Right lobe of liver (tissue), 4 donors: Measurements from ENCODE around the gene EID1.

Experiments used
- CTCF ChIP-seq, 4 donors: fragments of 200-600 bp in 3 of 4; fragments of 450-650 bp in 1 of 4; IDR thresholded peaks; one replicate each; pipeline versions ENCODE4 v1.5.1 to v1.8.0; 2016 to 2022; ENCODE audit warnings: antibody characterized with exemption in 4 of 4, mild to moderate bottlenecking in 2 of 4
- POLR2A ChIP-seq: fragments of 450-650 bp; IDR thresholded peaks from one replicate; pipeline ENCODE4 v1.6.1; 2017; ENCODE audit warnings: antibody characterized with exemption, mild to moderate bottlenecking
- donor health status: DM: no; HTN: no; CAD: no.
- donor health status: DM: no; HTN: no; CAD: no.
- donor health status: DM: no; HTN: yes; CAD: no.

DNA sequence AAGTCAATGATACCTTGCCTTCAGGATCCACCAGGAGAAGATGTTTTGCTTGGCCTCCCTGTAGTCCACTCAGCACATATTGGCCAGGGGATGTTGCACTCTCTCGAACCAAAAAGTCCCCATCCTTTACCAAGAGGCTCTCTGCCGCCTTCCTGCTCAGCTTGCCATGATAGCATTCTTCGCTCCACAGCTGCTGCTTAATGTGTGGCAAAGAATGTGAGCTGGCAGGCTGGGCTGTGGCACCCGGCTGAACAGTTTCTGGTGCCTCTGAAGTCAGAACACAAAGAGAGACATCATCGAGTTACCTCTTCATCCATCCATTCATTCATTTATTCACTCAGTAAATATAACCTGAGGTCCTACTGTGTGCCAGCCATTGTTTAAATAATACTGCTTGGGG lies 43.2 kb upstream of the EID1 start:
- TF ChIP-seq CTCF (IDR thresholded peaks at IDR 0.05) (no peak), POLR2A (no peak)
